Measurements from ENCODE around the gene RAP2A.

Gene RAP2A

GRCh38 chr13:97422118-97423054, 11.6 kb upstream of the RAP2A start:
- DNase-seq (ENCODE audit: low read depth, low spot score): no peak

- DNase-seq (ENCODE audit: low read depth, low spot score): no peak
Observed at GRCh38 chr13:97423300-97424045, 10.5 kb upstream of the RAP2A start.

- no peak for DNase-seq (ENCODE audit: low read depth, low spot score)
Observed at GRCh38 chr13:97425590-97425989, 8.4 kb upstream of the RAP2A start.

- DNase-seq (ENCODE audit: low read depth, low spot score): no peak
Observed at GRCh38 chr13:97426695-97427094, 7.3 kb upstream of the RAP2A start.

GRCh38 chr13:97429681-97430081, 4.3 kb upstream of the RAP2A start:
- DNase-seq (ENCODE audit: low read depth, low spot score): no peak

- no peak for DNase-seq (ENCODE audit: low read depth, low spot score)
Observed at GRCh38 chr13:97430296-97430695, 3.7 kb upstream of the RAP2A start.

- DNase-seq (ENCODE audit: low read depth, low spot score): no peak
Observed at GRCh38 chr13:97431171-97431764, 2.7 kb upstream of the RAP2A start.

GRCh38 chr13:97432232-97432916, 1.6 kb upstream of the RAP2A start:
- no peak for DNase-seq (ENCODE audit: low read depth, low spot score)

GRCh38 chr13:97432917-97433726, 847 bp upstream of the RAP2A start:
- peak; percentile 100 for DNase-seq (ENCODE audit: low read depth, low spot score)

GRCh38 chr13:97434397-97435201, 630 bp downstream of the RAP2A start:
- peak; percentile 11 for DNase-seq (ENCODE audit: low read depth, low spot score)

GRCh38 chr13:97435323-97435722, 1.4 kb downstream of the RAP2A start:
- DNase-seq (ENCODE audit: low read depth, low spot score): no peak

GRCh38 chr13:97435794-97436193, 1.8 kb downstream of the RAP2A start:
- no peak for DNase-seq (ENCODE audit: low read depth, low spot score)

GRCh38 chr13:97436845-97437244, 2.9 kb downstream of the RAP2A start:
- no peak for DNase-seq (ENCODE audit: low read depth, low spot score)

GRCh38 chr13:97437729-97438128, 3.8 kb downstream of the RAP2A start:
- no peak for DNase-seq (ENCODE audit: low read depth, low spot score)

- no peak for DNase-seq (ENCODE audit: low read depth, low spot score)
Observed at GRCh38 chr13:97438856-97439595, 5.1 kb downstream of the RAP2A start.

GRCh38 chr13:97440598-97441170, 6.7 kb downstream of the RAP2A start:
- no peak for DNase-seq (ENCODE audit: low read depth, low spot score)

GRCh38 chr13:97441368-97441767, 7.4 kb downstream of the RAP2A start:
- no peak for DNase-seq (ENCODE audit: low read depth, low spot score)

- DNase-seq (ENCODE audit: low read depth, low spot score): no peak
Observed at GRCh38 chr13:97445522-97446187, 11.7 kb downstream of the RAP2A start.
